IMR-90 (cell line): Measurements from ENCODE around the gene NOBOX. TPM values are rescaled to one million over a fixed set of nuclear protein-coding genes. Genes with fewer than 3 reads are reported as not detected.
"Not testable (repeated sequence)": the region's sequence is repeated elsewhere in the genome, so short reads cannot be mapped to it uniquely, and the experiment has no call there.

Source experiments
- ATAC-seq: fragments of 200-7000 bp; cut with Tn5 transposase; 2 replicates; pipeline ENCODE4 v1.9.1; 2020; ENCODE audit warnings: low read depth, mild to moderate bottlenecking, moderate library complexity
- BruUV-seq: library from RNA; stranded (reverse); fragments of 400-500 nt; replicated peaks from 2 replicates; lab custom pipeline; 2021; lab: Mats Ljungman, UMichigan
- CTCF ChIA-PET: fragments of 300-600 bp; formaldehyde crosslinking; extraction: SDS; loops from one replicate; lab custom pipeline; 2021; ENCODE audit warnings: antibody characterized with exemption; lab: Yijun Ruan, JAX
- POLR2A ChIA-PET: fragments of 300-600 bp; sonication (Branson Sonifier 250); formaldehyde crosslinking; loops from one replicate; lab custom pipeline; 2022; ENCODE audit warnings: antibody characterized with exemption; ENCODE audit not compliant: unreplicated experiment; lab: Charles Lee
- DNase-seq: peaks from one replicate; pipeline ENCODE4 v3.0.0; 2013
- H2AFZ ChIP-seq: replicated peaks from 2 replicates; pipeline ENCODE3; 2013; ENCODE audit warnings: low read length, mild to moderate bottlenecking; ENCODE audit not compliant: poor library complexity
- H2AK5ac ChIP-seq: 2 replicates; pipeline ENCODE4 v1.6.1; 2013; ENCODE audit warnings: low read depth, low read length, inconsistent platforms
- H2AK9ac ChIP-seq: replicated peaks from 2 replicates; pipeline ENCODE3; 2013; ENCODE audit warnings: mild to moderate bottlenecking, low read depth, low read length, moderate library complexity; ENCODE audit not compliant: poor library complexity
- H2BK120ac ChIP-seq: 2 replicates; pipeline ENCODE4 v1.6.1; 2013; ENCODE audit warnings: low read depth, low read length, inconsistent platforms
- H2BK15ac ChIP-seq: 3 replicates; pipeline ENCODE4 v1.6.1; 2013; ENCODE audit warnings: low read depth, low read length, inconsistent platforms
- H2BK20ac ChIP-seq: 2 replicates; pipeline ENCODE4 v1.6.1; 2013; ENCODE audit warnings: low read depth, mild to moderate bottlenecking, inconsistent platforms, low read length, moderate library complexity
- H2BK5ac ChIP-seq: 2 replicates; pipeline ENCODE4 v1.6.1; 2013; ENCODE audit warnings: mild to moderate bottlenecking, low read depth, low read length, inconsistent platforms; ENCODE audit not compliant: poor library complexity, severe bottlenecking
- H3K14ac ChIP-seq: replicated peaks from 2 replicates; pipeline ENCODE4 v1.6.1; 2013; ENCODE audit warnings: low read depth, low read length, inconsistent platforms
- H3K18ac ChIP-seq: 2 replicates; pipeline ENCODE4 v1.6.1; 2013; ENCODE audit warnings: low read depth, low read length, control low read depth
- H3K23ac ChIP-seq: 2 replicates; pipeline ENCODE4 v1.6.1; 2013; ENCODE audit warnings: low read depth, low read length, inconsistent platforms
- H3K27ac ChIP-seq: 2 replicates; pipeline ENCODE4 v1.5.1; 2013; ENCODE audit warnings: mild to moderate bottlenecking, control low read depth, low read length; ENCODE audit not compliant: insufficient read depth
- H3K27me3 ChIP-seq: 2 replicates; pipeline ENCODE4 v1.6.1; 2013; ENCODE audit warnings: low read length; ENCODE audit not compliant: control insufficient read depth, insufficient read depth
- H3K36me3 ChIP-seq: 2 replicates; pipeline ENCODE4 v1.6.1; 2013; ENCODE audit warnings: low read length, mixed read lengths; ENCODE audit not compliant: control insufficient read depth, insufficient read depth
- H3K4ac ChIP-seq: 2 replicates; pipeline ENCODE4 v1.6.1; 2013; ENCODE audit warnings: low read depth, low read length, inconsistent platforms
- H3K4me1 ChIP-seq: 2 replicates; pipeline ENCODE4 v1.6.1; 2013; ENCODE audit warnings: low read length, mixed read lengths; ENCODE audit not compliant: control insufficient read depth, insufficient read depth
- H3K4me2 ChIP-seq: 2 replicates; pipeline ENCODE4 v1.6.1; 2013; ENCODE audit warnings: low read depth, mild to moderate bottlenecking, control low read depth, low read length, moderate library complexity
- H3K4me3 ChIP-seq: 2 replicates; pipeline ENCODE4 v1.5.1; 2013; ENCODE audit warnings: low read depth, mild to moderate bottlenecking, control low read depth, low read length, moderate library complexity; ENCODE audit not compliant: insufficient read depth
- H3K56ac ChIP-seq: 2 replicates; pipeline ENCODE4 v1.6.1; 2013; ENCODE audit warnings: low read length, inconsistent platforms; ENCODE audit not compliant: insufficient read depth; ENCODE audit errors: extremely low read depth
- H3K79me1 ChIP-seq, 2 experiments: 2 replicates each; pipeline ENCODE4 v1.6.1; 2013; ENCODE audit warnings: low read length in 2 of 2, inconsistent platforms in 1 of 2, low read depth in 1 of 2
- H3K9ac ChIP-seq: 2 replicates; pipeline ENCODE4 v1.6.1; 2013; ENCODE audit warnings: low read depth, low read length, control low read depth
- H3K9me1 ChIP-seq: 2 replicates; pipeline ENCODE4 v1.6.1; 2013; ENCODE audit warnings: low read length, inconsistent platforms; ENCODE audit not compliant: insufficient read depth
- H3K9me3 ChIP-seq: 2 replicates; pipeline ENCODE4 v1.6.1; 2013; ENCODE audit warnings: low read length; ENCODE audit not compliant: control insufficient read depth, insufficient read depth
- H4K20me1 ChIP-seq: 2 replicates; pipeline ENCODE4 v1.6.1; 2013; ENCODE audit warnings: low read length, inconsistent platforms; ENCODE audit not compliant: insufficient read depth
- H4K5ac ChIP-seq: 2 replicates; pipeline ENCODE4 v1.6.1; 2013; ENCODE audit warnings: mild to moderate bottlenecking, low read depth, low read length, control low read depth
- H4K8ac ChIP-seq, 2 experiments: 2 replicates each; pipeline ENCODE4 v1.6.1; 2013; ENCODE audit warnings: low read depth in 2 of 2, low read length in 2 of 2, control low read depth in 1 of 2, inconsistent platforms in 1 of 2
- H4K91ac ChIP-seq: 2 replicates; pipeline ENCODE4 v1.6.1; 2013; ENCODE audit warnings: low read depth, low read length, inconsistent platforms; ENCODE audit not compliant: insufficient read depth
- WGBS, 2 experiments: methylation state at CpG; one replicate each; pipeline versions ENCODE4 v1.1.5 to v1.1.7; 2013; ENCODE audit warnings: missing lambda C conversion rate in 2 of 2; ENCODE audit not compliant: insufficient read length in 1 of 2; ENCODE audit errors: extremely low coverage in 2 of 2; 5-methylcytosine and 5-hydroxymethylcytosine counted together
- dilution Hi-C: fragments of 300-500 bp; cut with HindIII; formaldehyde crosslinking; loops from one replicate; pipeline ENCODE4 v1.14.3; 2018; ENCODE audit warnings: low sequenced_read_pairs; ENCODE audit not compliant: unreplicated experiment
- in situ Hi-C: fragments of 300-500 bp; cut with MboI; formaldehyde crosslinking; loops from 3 replicates; pipeline ENCODE4 v1.14.3; 2019; ENCODE audit warnings: low sequenced_read_pairs, inconsistent platforms, mixed read lengths
- intact Hi-C: fragments of 100-400 bp; cut with micrococcal nuclease; formaldehyde crosslinking; loops from 2 replicates; pipeline ENCODE4 v1.10.0; 2022
- polyA plus RNA-seq, 3 experiments: library from polyadenylated mRNA; depleted of rRNA; stranded (reverse); fragments of >200 nt; gene quantifications; 2 replicates each; pipeline ENCODE4 v1.2.3, GENCODE V29; 2012; ENCODE audit warnings: low replicate concordance in 1 of 3
- total RNA-seq: library from RNA; depleted of rRNA; stranded (reverse); fragments of >200 nt; gene quantifications from 2 replicates; pipeline ENCODE4 v1.2.3, GENCODE V29; 2012

Gene NOBOX
- total and polyA plus RNA-seq, 2 of the 4 experiments (the other 2 are of a cell fraction): not detected

- H3K4me1 ChIP-seq, dilution Hi-C loops, H4K8ac ChIP-seq, in situ Hi-C loops, H3K4me3 ChIP-seq, H3K14ac ChIP-seq, H3K4ac ChIP-seq, H4K91ac ChIP-seq, H2AK9ac ChIP-seq, H2BK5ac ChIP-seq, H3K36me3 ChIP-seq, H2AFZ ChIP-seq, H2AK5ac ChIP-seq, intact Hi-C loops, ATAC-seq, POLR2A ChIA-PET, DNase-seq, H3K4me2 ChIP-seq, H3K79me1 ChIP-seq, H2BK120ac ChIP-seq, H2BK20ac ChIP-seq, H3K9ac ChIP-seq, H3K27ac ChIP-seq, CTCF ChIA-PET, H4K20me1 ChIP-seq, H3K18ac ChIP-seq, H3K27me3 ChIP-seq, H4K5ac ChIP-seq, H3K9me1 ChIP-seq, BruUV-seq, H3K56ac ChIP-seq, H3K9me3 ChIP-seq, H2BK15ac ChIP-seq, H3K23ac ChIP-seq: not testable (repeated sequence)
- no CpG with 5 or more reads among the region's 3 CpGs for WGBS, 2 experiments
Observed at GRCh38 chr7:144351667-144352066, 51.8 kb downstream of the NOBOX start.

GRCh38 chr7:144348625-144349024 lies 54.9 kb downstream of the NOBOX start:
- POLR2A ChIA-PET, H3K18ac ChIP-seq, H3K9me1 ChIP-seq, intact Hi-C loops, H3K4me1 ChIP-seq, DNase-seq, dilution Hi-C loops, H3K27ac ChIP-seq, H2AFZ ChIP-seq, H3K27me3 ChIP-seq, H2AK5ac ChIP-seq, H2AK9ac ChIP-seq, H3K56ac ChIP-seq, H3K9ac ChIP-seq, H2BK20ac ChIP-seq, H3K4me2 ChIP-seq, H3K4me3 ChIP-seq, H3K36me3 ChIP-seq, H2BK120ac ChIP-seq, CTCF ChIA-PET, H3K4ac ChIP-seq, in situ Hi-C loops, H3K23ac ChIP-seq, H3K9me3 ChIP-seq, ATAC-seq, H4K91ac ChIP-seq, H2BK15ac ChIP-seq, H3K79me1 ChIP-seq, H4K5ac ChIP-seq, H4K20me1 ChIP-seq, H2BK5ac ChIP-seq, H4K8ac ChIP-seq, BruUV-seq, H3K14ac ChIP-seq: not testable (repeated sequence)
- WGBS, 2 experiments: no CpG with 5 or more reads among the region's 1 CpG
